Endothelial cell of hepatic sinusoid (primary cell): ENCODE data around the gene BACH2.

Experiments used
- in situ Hi-C: cut with HindIII; loops from 2 replicates; pipeline ENCODE4 v1.10.0; 2017; ENCODE audit warnings: low sequenced_read_pairs

Gene BACH2

GRCh38 chr6:89984926-89985750 is 311.5 kb downstream of the BACH2 start:
- in situ Hi-C loops = no loop called here

DNA sequence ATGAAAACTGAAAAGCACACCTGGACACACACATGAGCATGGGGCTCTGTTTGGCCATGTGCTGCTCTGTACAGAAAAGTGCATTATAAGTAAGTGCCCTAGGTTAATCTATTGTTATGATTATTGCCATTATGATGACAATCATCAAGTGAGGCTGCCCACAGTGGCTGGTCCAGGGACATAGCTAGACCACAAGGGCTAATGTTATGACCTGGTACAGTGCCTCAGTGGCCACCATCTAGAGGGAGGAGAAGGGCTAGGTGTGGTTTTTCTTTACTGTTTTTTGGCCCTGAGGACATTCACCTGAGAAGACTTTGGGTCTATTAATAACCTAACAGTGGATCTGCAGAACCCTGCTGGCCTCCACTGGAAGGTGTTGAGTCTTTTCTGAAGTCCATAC is 316.3 kb downstream of the BACH2 start:
- in situ Hi-C loops = no loop called here

DNA sequence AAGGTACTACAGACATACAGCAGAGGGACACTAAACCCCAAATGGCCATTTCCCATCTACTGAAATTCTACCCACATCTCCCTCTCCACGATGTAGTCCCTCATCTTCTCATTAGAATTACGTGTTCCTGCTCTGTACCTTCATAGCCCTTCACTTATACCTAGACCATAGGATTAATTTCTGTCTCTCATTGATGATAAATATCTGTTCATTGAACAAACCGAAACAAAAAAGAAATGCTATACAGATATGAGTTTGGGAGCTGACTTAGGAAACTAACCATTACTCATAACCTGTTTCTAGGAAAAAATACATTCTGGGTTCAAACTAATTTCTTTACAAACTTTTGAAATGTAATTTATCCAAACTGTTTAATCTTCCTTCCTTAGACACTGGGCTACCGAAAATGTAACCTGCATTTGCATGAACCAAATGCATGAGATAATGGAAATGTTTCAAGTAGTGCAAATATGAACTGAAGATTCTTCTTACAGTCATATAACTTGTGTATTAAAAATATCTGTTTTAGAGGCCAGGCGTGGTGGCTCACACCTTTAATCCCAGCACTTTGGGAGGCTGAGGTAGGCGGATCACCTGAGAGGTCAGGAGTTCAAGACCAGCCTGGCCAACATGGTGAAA is 317.0 kb downstream of the BACH2 start:
- in situ Hi-C loops = no loop called here

DNA sequence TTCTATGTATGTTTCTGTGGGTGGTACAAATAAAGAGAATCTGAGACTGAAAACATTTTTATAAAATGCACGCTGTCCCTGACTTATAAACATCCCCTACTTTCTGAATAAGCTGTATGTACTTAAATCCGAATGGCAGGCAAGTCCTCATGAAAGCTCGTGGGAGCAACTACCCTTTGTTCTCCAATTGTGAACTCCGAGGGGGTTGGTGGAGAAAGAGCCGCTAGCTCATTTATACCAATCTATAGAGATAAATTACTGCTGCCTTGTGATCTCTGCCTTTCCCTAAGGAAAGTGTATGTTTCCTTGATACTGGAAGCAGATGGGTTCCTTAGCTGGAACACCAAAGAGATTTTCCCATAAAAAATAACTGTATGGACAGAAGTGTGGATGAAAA is 317.9 kb downstream of the BACH2 start:
- in situ Hi-C loops = no loop called here

- in situ Hi-C loops = no loop called here
Measured at GRCh38 chr6:89977808-89978748, 318.6 kb downstream of the BACH2 start.

DNA sequence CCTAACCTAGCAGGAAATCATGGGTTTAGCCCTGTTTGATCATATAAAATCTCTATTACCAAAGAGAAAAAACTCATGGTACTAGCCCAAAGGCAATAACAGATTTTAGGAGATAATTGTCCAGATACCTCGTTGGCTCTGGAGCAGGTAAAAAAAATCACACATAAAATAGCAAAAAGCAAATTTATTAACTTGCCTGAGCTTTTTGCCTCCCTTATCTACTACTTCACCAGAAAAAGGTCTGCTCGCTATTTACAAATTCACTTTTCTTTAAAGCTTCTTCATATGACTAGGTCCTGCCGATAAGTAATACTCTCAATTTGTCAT is 320.0 kb downstream of the BACH2 start:
- in situ Hi-C loops = no loop called here

DNA sequence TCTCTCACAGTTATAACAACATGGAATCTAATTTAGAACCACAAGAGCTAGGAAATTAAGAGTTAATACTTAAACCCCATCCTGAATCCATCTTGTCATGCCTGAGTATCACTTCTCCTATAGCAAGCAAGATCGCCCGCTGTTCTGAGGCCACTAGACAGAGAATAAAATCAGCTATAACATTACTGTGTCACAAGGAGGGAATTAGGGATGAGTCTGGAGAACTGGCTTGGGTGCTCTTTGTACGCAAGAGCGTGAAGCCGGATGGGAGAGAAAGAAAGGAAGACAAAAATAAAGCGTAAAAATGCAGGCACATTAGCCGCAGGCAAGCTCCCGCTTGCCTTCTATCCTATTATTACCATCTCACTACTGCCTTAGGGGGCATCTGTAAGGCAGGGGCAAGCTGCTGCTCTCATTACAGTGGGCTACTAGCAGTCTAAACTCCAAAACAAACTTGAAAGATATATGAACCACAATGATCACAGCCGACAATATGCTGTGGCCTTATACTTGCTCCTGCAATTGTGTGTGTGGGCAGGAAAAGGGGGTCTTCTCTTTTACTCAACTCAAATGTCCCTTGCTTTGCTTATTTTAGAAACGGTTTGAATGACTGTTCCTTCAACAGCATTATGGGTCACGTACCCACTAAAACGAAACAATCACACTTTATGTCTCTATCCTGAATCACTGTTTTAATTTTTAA is 320.5 kb downstream of the BACH2 start:
- in situ Hi-C loops = no loop called here

GRCh38 chr6:89975366-89975765 is 321.3 kb downstream of the BACH2 start:
- in situ Hi-C loops = no loop called here

DNA sequence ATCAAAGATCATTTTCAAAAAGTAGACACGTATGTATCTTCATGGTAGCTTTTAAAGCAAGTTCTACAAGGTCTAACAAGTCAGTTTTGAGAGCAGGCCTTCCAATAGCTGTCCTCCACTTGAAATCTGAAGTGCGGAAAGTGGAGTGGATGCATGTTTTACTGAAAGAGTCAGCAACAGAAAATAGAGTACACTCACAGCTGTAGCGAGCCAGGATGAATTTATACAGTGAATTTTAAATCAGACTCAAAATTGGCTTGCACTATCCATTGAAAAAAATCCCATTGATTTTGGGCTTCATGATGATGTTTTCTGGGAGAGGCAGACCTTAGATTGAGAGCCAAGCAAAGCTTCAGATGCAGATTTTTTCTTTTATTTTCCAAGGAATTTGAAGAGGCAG is 321.8 kb downstream of the BACH2 start:
- in situ Hi-C loops = loop anchor here (25.0 kb wide), 2 partner anchors 312 to 512 kb away; partner anchors contain the start of gene BACH2

GRCh38 chr6:89972025-89972381 is 324.6 kb downstream of the BACH2 start:
- in situ Hi-C loops = loop anchor here (25.0 kb wide), 2 partner anchors 315 to 515 kb away; partner anchors contain the start of gene BACH2

DNA sequence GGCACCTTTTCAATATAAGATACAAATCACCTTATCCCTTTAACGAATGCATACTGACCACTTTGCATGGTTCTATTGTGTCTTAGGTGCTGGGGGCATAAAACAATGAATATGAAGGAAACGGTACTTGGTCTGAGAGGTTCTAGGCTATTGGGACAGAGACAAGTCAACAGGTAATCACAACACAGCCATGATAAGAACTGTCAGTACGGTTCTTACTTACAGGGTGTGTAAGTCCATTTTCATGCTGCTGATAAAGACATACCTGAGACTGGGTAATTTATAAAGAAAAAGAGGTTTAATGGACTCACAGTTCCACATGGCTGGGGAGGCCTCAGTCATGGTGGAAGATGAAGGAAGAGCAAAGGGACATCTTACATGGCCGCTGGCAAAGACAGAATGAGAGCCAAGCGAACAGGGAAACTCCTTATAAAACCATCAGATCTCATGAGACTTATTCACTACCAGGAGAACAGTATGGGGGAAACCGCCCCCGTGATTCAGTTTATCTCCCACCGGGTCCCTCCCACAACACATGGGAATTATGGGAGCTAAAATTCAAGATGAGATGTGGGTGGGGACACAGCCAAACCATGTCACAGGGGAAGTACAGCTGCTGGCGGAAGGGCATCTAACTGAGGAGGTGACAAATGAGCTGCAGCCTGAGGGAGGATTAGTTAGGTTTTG is 325.2 kb downstream of the BACH2 start:
- in situ Hi-C loops = loop anchor here (25.0 kb wide), 2 partner anchors 316 to 516 kb away; partner anchors contain the start of gene BACH2

DNA sequence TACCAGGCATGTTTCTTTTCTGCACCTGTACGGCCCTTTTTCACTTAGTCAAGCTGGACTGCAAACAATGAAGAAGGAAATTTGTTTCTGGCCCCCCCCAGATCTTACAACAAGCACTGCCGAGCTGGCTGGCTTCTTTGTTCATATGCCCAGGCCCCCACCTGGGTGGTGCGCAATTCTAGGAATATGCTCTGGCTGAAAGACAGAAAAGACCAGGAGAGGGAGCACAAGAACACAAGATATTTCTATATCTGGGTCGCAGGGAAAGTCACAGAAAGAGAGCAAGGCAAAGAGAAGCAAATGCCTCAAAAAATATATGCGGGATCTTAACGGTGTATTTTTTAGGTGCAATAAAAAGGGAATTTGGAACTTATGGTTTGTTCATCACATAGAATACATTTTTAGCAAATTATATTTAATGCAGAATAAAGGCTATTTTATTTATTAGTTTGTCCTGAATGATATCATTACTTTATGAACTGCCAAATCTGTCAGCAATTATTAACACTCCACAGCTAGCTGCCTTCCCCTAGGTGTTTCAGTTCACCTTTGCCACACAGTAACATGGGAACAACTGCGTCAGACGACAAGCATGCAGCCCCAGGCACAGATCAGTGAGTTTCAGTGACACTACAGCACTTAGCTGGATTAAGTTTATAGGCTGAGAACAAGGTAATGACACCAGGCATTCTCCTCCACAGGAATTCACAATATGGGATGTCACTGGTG is 325.9 kb downstream of the BACH2 start:
- in situ Hi-C loops = loop anchor here (25.0 kb wide), 2 partner anchors 317 to 517 kb away; partner anchors contain the start of gene BACH2

- in situ Hi-C loops = loop anchor here (25.0 kb wide), 2 partner anchors 317 to 517 kb away; partner anchors contain the start of gene BACH2
Measured at GRCh38 chr6:89970072-89970471, 326.6 kb downstream of the BACH2 start.

- in situ Hi-C loops = loop anchor here (25.0 kb wide), 2 partner anchors 320 to 520 kb away; partner anchors contain the start of gene BACH2
Measured at GRCh38 chr6:89966913-89967312, 329.7 kb downstream of the BACH2 start.

DNA sequence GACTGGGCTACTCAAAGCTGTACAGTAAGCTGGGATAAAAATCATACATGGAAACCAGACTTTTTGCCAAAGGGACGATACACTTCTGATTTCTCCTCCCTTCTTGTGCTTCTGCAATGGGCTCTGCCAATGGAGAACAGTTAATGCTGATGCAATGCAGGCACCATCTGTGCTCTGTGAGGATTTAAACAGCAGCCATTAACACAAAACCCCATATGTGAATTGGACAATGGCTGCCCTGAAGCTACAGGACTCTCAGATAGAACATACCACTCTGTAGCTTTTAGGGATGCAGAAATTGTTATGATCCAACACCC is 330.5 kb downstream of the BACH2 start:
- in situ Hi-C loops = loop anchor here (25.0 kb wide), 2 partner anchors 321 to 521 kb away; partner anchors contain the start of gene BACH2

DNA sequence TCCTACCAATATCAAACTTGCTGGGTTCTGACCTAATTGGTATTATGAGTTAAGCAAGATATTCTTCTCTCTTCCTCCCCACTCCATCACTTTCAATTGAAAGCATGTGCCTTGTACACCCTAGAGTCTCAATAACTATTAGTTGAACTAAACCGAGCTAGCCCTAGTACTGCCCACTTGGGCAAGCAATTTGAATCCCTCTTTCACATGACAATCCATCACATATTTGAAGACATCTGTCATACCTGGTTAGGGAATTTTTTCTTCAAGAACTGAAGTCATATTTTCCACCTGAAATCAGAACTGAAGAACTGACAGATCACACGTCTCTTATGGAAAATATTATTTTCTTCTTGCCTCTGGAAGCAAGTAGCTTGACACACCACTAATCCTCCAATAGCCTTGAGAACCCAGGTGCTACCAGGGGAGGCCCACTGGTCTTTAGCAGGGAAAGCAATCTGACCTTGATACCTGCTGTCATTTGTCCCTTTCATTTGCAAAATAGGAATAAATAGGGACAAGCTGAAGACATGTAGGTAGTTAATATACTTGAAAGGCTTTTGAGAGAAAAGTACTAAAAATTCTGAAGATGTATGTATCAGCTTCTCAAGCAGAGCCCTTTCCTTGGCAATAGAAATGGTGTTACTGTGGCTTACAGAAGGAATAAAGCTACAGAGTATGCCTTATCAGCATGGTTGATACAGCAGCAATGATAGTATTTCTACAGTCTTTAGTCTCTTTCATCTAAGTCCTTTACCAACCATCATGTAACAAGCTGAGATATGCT is 331.0 kb downstream of the BACH2 start:
- in situ Hi-C loops = loop anchor here (25.0 kb wide), 2 partner anchors 322 to 522 kb away; partner anchors contain the start of gene BACH2

- in situ Hi-C loops = loop anchor here (25.0 kb wide), 2 partner anchors 324 to 524 kb away; partner anchors contain the start of gene BACH2
Measured at GRCh38 chr6:89963391-89963790, 333.3 kb downstream of the BACH2 start.

DNA sequence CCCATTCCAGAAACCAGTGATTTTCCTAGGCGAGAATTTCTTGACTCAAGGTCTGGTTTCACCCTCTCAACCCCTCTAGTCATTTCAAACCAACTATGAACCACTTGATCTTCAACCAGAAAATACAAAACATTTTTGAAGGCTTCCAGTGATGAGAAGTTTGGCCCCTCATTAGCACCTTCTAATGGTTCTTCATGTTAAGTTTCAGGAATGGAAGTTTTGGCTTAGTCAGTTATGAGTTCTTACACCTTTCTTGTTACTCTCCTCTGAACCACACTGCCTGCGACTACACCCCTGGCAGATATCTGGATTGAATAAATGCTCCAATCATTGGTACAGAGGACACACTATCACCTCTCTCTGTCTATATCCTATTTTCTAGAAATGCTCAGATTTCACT is 335.2 kb downstream of the BACH2 start:
- in situ Hi-C loops = loop anchor here (25.0 kb wide), 2 partner anchors 326 to 526 kb away; partner anchors contain the start of gene BACH2
